ENCODE data around the gene FST.

DNA sequence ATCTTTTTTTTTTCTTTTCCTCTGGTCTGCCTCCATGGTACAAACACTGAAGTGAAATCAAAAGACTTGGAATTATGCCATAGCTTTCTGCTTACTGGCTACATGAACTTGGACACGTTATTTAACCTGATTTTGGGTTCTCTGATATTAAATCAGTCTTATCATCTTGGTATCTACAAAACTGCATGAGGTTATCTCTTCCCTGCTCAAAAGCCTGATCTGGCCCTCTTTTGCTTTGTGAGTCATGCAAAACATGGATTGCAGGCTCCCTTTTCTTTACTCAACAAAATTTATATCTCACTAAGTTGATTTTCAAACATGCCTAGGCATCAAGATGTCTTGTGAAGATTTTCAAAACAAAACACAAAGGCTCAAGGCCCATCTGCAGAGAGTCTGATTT is 45.9 kb upstream of the FST start:
- TF ChIP-seq, protein P1, sequence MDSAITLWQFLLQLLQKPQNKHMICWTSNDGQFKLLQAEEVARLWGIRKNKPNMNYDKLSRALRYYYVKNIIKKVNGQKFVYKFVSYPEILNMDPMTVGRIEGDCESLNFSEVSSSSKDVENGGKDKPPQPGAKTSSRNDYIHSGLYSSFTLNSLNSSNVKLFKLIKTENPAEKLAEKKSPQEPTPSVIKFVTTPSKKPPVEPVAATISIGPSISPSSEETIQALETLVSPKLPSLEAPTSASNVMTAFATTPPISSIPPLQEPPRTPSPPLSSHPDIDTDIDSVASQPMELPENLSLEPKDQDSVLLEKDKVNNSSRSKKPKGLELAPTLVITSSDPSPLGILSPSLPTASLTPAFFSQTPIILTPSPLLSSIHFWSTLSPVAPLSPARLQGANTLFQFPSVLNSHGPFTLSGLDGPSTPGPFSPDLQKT (CRISPR knock-in tag; IDR thresholded peaks at IDR 0.05; ENCODE audit: borderline replicate concordance), result no peak
- TF ChIP-seq, protein P2, sequence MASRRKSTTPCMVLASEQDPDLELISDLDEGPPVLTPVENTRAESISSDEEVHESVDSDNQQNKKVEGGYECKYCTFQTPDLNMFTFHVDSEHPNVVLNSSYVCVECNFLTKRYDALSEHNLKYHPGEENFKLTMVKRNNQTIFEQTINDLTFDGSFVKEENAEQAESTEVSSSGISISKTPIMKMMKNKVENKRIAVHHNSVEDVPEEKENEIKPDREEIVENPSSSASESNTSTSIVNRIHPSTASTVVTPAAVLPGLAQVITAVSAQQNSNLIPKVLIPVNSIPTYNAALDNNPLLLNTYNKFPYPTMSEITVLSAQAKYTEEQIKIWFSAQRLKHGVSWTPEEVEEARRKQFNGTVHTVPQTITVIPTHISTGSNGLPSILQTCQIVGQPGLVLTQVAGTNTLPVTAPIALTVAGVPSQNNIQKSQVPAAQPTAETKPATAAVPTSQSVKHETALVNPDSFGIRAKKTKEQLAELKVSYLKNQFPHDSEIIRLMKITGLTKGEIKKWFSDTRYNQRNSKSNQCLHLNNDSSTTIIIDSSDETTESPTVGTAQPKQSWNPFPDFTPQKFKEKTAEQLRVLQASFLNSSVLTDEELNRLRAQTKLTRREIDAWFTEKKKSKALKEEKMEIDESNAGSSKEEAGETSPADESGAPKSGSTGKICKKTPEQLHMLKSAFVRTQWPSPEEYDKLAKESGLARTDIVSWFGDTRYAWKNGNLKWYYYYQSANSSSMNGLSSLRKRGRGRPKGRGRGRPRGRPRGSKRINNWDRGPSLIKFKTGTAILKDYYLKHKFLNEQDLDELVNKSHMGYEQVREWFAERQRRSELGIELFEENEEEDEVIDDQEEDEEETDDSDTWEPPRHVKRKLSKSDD (CRISPR knock-in tag; IDR thresholded peaks at IDR 0.05; ENCODE audit: low read depth), result no peak
- TF ChIP-seq PAF1 (CRISPR knock-in tag; IDR thresholded peaks at IDR 0.05), result no peak
- TF ChIP-seq MEIS1 (CRISPR knock-in tag; IDR thresholded peaks at IDR 0.05; ENCODE audit: borderline replicate concordance), result no peak
- TF ChIP-seq, protein P3, sequence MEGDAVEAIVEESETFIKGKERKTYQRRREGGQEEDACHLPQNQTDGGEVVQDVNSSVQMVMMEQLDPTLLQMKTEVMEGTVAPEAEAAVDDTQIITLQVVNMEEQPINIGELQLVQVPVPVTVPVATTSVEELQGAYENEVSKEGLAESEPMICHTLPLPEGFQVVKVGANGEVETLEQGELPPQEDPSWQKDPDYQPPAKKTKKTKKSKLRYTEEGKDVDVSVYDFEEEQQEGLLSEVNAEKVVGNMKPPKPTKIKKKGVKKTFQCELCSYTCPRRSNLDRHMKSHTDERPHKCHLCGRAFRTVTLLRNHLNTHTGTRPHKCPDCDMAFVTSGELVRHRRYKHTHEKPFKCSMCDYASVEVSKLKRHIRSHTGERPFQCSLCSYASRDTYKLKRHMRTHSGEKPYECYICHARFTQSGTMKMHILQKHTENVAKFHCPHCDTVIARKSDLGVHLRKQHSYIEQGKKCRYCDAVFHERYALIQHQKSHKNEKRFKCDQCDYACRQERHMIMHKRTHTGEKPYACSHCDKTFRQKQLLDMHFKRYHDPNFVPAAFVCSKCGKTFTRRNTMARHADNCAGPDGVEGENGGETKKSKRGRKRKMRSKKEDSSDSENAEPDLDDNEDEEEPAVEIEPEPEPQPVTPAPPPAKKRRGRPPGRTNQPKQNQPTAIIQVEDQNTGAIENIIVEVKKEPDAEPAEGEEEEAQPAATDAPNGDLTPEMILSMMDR (CRISPR knock-in tag; IDR thresholded peaks at IDR 0.05), result no peak
- TF ChIP-seq SALL2 (CRISPR knock-in tag; IDR thresholded peaks at IDR 0.05), result no peak
- no peak for TF ChIP-seq CC2D1A (CRISPR knock-in tag; IDR thresholded peaks at IDR 0.05)
- TF ChIP-seq POLR2AphosphoS5 (IDR thresholded peaks at IDR 0.05; ENCODE audit: low read depth, low read length), result no peak
- TF ChIP-seq CHD4 (IDR thresholded peaks at IDR 0.05; ENCODE audit: borderline replicate concordance, low read length), result no peak
- TF ChIP-seq, protein P4, sequence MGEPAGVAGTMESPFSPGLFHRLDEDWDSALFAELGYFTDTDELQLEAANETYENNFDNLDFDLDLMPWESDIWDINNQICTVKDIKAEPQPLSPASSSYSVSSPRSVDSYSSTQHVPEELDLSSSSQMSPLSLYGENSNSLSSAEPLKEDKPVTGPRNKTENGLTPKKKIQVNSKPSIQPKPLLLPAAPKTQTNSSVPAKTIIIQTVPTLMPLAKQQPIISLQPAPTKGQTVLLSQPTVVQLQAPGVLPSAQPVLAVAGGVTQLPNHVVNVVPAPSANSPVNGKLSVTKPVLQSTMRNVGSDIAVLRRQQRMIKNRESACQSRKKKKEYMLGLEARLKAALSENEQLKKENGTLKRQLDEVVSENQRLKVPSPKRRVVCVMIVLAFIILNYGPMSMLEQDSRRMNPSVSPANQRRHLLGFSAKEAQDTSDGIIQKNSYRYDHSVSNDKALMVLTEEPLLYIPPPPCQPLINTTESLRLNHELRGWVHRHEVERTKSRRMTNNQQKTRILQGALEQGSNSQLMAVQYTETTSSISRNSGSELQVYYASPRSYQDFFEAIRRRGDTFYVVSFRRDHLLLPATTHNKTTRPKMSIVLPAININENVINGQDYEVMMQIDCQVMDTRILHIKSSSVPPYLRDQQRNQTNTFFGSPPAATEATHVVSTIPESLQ (CRISPR knock-in tag; conservative IDR thresholded peaks at IDR 0.05), result no peak
- no peak for TF ChIP-seq SIN3A (IDR thresholded peaks at IDR 0.05; ENCODE audit: borderline replicate concordance, low read depth, low read length)
- no peak for TF ChIP-seq THAP11 (CRISPR knock-in tag; IDR thresholded peaks at IDR 0.05)
- TF ChIP-seq SATB2 (CRISPR knock-in tag; IDR thresholded peaks at IDR 0.05), result no peak
- TF ChIP-seq ETV6 (CRISPR knock-in tag; conservative IDR thresholded peaks at IDR 0.05), result no peak

Data from HepG2 (cell line).